ENCODE data around the gene MARVELD2.
A peak's percentile ranks its signal among the peaks of the same experiment; 100 is the strongest.

The MARVELD2 gene

DNA sequence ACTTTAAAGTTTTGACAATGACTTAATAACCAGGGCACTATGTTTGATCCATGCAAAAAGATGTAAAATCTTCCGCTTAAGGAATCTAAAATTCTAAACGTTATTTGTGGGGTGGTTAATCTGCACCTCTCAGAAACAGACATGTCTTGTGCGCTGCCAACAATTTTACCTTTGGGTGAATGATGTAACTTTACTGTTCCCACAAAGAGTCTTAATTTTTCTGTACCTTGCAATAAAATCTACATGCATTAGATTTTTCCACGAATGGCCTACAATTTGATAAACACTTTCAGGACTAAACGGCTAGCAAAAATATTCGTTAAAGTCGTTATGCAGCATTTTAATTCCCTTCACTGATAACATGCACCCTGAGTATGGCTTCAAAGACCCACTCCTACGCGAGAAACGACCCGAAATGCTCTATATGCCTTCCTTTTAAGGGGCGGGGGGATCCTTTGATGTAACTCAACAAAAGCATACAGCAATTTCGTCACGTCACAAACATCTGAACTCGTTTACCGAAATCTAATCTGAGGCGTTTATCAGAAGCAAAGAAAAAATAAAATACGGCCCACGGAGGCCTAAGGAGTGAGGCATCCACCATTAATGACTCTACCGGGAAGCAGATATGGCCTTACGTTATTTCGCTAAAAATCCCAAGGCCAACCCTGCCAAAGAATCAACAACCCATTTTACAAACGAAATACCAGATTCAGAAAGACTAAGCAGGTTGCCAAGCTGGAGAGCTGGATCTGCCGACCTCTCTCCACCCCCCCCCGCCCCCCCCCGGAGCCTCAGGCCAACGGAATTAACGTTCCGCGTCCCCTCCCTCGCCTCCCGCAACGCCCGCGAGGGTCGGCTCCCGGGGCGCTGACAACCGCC, 46.2 kb upstream of the MARVELD2 start (continued):
- TF ChIP-seq YY1 (tag by site-specific recombination; IDR thresholded peaks at IDR 0.05) (peak; percentile 14; the same call in 1 of the 2 replicates), ZNF571 (tag by site-specific recombination; IDR thresholded peaks at IDR 0.05) (no peak), GFI1B (tag by site-specific recombination; IDR thresholded peaks at IDR 0.05) (no peak), ZNF654 (tag by site-specific recombination; IDR thresholded peaks at IDR 0.05; ENCODE audit: low read depth) (no peak), ZNF202 (tag by site-specific recombination; IDR thresholded peaks at IDR 0.05; ENCODE audit: borderline replicate concordance) (no peak), EGR2 (tag by site-specific recombination; IDR thresholded peaks at IDR 0.05; ENCODE audit: low read depth) (peak; percentile 29; the same call in 1 of the 2 replicates), MYNN (tag by site-specific recombination; IDR thresholded peaks at IDR 0.05; ENCODE audit: borderline replicate concordance) (no peak), CTCF (tag by site-specific recombination; IDR thresholded peaks at IDR 0.05) (no peak)

DNA sequence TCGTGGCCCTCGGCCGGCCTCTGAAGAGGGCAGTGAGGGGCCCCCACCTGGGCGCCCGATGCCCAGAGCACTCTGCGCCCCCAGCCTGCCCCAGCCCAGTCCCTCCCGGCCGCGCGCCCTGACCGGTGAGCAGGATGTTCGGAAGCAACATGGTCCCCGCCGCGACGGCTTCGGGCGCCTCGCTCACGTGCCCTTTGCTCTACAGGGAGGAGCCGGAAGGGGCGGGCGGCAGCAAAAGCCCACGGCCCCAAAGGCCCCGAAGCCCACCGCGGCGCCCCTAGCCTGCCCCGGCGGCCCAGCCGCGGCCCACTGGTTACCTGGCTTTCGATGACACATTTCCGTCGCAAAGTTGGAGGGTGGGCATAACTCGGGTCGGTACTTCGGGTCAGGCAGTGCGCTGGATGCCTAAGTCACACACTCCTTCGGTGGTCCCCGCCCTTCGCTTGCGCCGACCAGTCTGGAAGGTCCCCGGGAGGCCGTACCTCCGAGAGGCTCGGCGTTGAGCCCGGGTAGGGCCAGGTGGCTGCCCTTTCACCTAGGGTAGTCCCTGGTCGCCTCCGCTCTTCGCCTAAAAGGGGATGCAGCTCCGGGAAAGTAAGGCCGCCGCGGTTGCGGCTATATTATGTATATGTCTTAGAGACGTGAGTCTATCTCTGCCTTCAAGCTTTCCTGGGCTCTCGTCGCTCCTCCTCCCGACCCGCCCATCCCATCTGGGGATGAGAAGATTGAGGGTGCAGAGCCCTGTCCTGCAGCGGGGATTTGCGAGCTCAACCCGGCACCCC, 45.4 kb upstream of the MARVELD2 start, which contains the start of the genes AK6, RAD17 and TAF9:
TSS of gene AK6 (minus strand) at position 181 of the 782 bp plus-strand sequence. CDS start at position 151, 30 bp downstream.
TSS of gene RAD17 (plus strand) at position 479 of the 782 bp plus-strand sequence. CDS start 2,391 bp downstream, outside the sequence.
TSS of gene TAF9 (minus strand) at position 181 of the 782 bp plus-strand sequence. CDS start 3,783 bp downstream, outside the sequence.
- peak within 1 kb of the TSS; percentile 99 for H3K27ac ChIP-seq (ENCODE audit: extremely low read depth, low read depth, low read length)
- H3K9me3 ChIP-seq (ENCODE audit: control insufficient read depth, insufficient read depth, low read depth, low read length): no peaks in the 10 kb centered on the region
- H3K4me3 ChIP-seq (ENCODE audit: low read depth, low read length): peak within 1 kb of the TSS; percentile 66
- H3K36me3 ChIP-seq (ENCODE audit: control insufficient read depth in 2 of 2, insufficient read depth in 1 of 2, low read length in 2 of 2): peaks cover 32 to 33% of the 10 kb centered on the region in 2 experiments
- ChIA-PET POLR2A (interaction anchor here (0.6 to 1.0 kb wide), 7 partner anchors 12 to 180 kb away, joined by 3 to 6 read pairs (median 3); partner anchors contain the start of genes CDK7 and CENPH), CTCF (no interaction called here)
- H3K4me1 ChIP-seq (ENCODE audit: control insufficient read depth, insufficient read depth, low read length): no peaks in the 10 kb centered on the region
- TF ChIP-seq, protein P1, sequence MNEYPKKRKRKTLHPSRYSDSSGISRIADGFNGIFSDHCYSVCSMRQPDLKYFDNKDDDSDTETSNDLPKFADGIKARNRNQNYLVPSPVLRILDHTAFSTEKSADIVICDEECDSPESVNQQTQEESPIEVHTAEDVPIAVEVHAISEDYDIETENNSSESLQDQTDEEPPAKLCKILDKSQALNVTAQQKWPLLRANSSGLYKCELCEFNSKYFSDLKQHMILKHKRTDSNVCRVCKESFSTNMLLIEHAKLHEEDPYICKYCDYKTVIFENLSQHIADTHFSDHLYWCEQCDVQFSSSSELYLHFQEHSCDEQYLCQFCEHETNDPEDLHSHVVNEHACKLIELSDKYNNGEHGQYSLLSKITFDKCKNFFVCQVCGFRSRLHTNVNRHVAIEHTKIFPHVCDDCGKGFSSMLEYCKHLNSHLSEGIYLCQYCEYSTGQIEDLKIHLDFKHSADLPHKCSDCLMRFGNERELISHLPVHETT (tag by site-specific recombination; IDR thresholded peaks at IDR 0.05): peak; percentile 77
- peak; percentile 85 for TF ChIP-seq YY1 (tag by site-specific recombination; IDR thresholded peaks at IDR 0.05)
- TF ChIP-seq ZBTB26 (tag by site-specific recombination; optimal IDR thresholded peaks at IDR 0.05): peak; percentile 87
- peak; percentile 89 for TF ChIP-seq ZIC2 (tag by site-specific recombination; IDR thresholded peaks at IDR 0.05)
- TF ChIP-seq PRDM10 (tag by site-specific recombination; IDR thresholded peaks at IDR 0.05): peak; percentile 69
- TF ChIP-seq ZNF843 (tag by site-specific recombination; IDR thresholded peaks at IDR 0.05): peak; percentile 74
- no peak; the same call in 1 of the 2 replicates for TF ChIP-seq BCL6B (tag by site-specific recombination; IDR thresholded peaks at IDR 0.05)
- peak; percentile 79 for TF ChIP-seq INSM2 (tag by site-specific recombination; IDR thresholded peaks at IDR 0.05)
- TF ChIP-seq, protein P2, sequence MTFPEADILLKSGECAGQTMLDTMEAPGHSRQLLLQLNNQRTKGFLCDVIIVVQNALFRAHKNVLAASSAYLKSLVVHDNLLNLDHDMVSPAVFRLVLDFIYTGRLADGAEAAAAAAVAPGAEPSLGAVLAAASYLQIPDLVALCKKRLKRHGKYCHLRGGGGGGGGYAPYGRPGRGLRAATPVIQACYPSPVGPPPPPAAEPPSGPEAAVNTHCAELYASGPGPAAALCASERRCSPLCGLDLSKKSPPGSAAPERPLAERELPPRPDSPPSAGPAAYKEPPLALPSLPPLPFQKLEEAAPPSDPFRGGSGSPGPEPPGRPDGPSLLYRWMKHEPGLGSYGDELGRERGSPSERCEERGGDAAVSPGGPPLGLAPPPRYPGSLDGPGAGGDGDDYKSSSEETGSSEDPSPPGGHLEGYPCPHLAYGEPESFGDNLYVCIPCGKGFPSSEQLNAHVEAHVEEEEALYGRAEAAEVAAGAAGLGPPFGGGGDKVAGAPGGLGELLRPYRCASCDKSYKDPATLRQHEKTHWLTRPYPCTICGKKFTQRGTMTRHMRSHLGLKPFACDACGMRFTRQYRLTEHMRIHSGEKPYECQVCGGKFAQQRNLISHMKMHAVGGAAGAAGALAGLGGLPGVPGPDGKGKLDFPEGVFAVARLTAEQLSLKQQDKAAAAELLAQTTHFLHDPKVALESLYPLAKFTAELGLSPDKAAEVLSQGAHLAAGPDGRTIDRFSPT (tag by site-specific recombination; IDR thresholded peaks at IDR 0.05): no peak
- TF ChIP-seq SP3 (tag by site-specific recombination; IDR thresholded peaks at IDR 0.05): peak; percentile 98
- 0 out of 2 replicates have a peak, but pooled peaks have one; percentile 37 for TF ChIP-seq EGR2 (tag by site-specific recombination; IDR thresholded peaks at IDR 0.05; ENCODE audit: low read depth)
- peak; percentile 90 for TF ChIP-seq SP2 (tag by site-specific recombination; IDR thresholded peaks at IDR 0.05)
- peak; percentile 74 for TF ChIP-seq ZNF324 (tag by site-specific recombination; IDR thresholded peaks at IDR 0.05)

All from HEK293 (cell line).